Stimulated activated CD4-positive, alpha-beta T cell treated with anti-CD3 and anti-CD28 coated beads, Interleukin-4, amount 100 ng/mL, for 48 hours (primary cell): ENCODE measurements around the gene PAX3.
A peak's percentile ranks its signal among the peaks of the same experiment; 100 is the strongest.

Experiments
- DNase-seq, 2 donors: peaks; one replicate each; pipeline ENCODE4 v3.0.0-alpha.2; 2020; ENCODE audit warnings: low read depth in 2 of 2

The PAX3 gene

DNA sequence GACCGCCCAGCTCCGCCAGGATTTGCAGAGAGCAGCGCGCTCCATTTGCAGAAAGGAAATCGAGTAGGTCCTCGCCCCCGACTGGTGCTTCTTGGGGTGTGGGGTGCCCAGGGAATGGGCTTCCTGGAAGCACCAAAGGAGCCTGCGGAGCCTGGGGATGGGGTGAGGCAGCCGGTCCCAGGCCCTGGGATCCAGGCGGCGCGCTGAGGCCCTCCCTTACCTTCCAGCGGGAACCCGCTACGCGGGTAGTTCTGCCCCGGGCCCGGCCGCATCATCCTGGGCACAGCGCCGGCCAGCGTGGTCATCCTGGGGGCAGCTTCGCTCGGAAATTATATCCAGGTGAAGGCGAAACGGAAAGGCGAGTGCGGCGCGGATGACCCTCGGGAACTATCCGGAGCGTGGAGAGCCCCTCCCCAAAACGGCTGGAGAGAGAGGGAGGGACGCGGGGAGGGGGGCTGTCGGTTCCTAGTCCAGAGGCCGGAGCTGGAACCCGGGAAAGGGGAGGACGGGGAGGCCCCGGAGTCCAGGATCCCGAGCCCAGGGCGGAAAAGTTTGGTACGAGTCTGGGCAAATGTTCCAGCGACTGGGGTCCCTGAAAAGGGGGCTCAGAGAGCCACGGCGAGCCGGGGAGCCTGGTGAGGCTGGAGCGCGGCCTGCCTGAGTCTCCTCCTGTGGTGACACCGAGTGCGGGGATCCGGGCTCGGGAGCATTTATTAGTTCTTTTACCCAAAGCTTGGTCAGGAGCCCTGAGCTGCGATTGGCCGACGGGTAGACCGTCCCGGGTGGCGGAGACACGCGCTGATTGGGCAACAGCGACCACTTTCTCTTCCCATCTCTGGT is at the start of gene PAX3:
Gene PAX3, minus strand, starts transcription at position 688 of the 840 bp plus-strand sequence. Its CDS starts 383 bp downstream, at position 305.
- no peak for DNase-seq

DNA sequence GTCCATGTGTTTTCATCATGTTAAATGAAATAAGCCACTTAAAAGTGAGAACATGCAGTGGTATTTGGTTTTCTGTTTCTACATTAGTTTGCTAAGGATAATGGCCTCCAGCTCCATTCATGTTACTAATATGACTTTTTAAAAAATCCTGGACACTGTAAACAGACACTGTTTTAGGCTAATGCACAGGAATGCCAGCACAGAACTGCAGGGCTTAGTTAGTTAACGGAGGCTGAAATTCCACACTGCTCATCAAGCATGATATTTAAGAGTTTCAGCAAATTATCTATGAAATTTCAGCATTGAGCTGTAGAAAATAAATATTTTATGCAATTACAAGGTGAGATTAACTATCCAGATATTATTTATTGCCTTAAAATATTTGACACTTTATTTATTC is 42.5 kb upstream of the PAX3 start:
- no peak for DNase-seq

DNA sequence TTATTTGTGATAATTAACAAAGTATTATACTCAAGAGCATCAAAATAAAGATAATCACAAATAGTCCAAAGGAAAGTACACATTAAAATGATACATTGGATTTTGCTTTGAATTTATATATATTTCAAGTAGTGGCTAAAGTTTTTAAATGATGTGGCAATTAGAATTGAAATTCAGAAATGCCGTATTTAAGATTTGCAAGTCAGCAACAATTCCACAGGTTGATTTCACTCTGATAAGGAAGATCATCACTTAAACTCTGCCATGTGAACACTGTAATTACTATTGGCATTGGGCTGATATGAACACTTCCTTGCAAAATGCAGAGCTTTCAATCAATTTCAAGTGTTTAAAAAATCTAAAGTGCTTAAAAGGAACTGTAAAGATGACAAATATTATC is 39.6 kb upstream of the PAX3 start:
- DNase-seq: no peak

DNA sequence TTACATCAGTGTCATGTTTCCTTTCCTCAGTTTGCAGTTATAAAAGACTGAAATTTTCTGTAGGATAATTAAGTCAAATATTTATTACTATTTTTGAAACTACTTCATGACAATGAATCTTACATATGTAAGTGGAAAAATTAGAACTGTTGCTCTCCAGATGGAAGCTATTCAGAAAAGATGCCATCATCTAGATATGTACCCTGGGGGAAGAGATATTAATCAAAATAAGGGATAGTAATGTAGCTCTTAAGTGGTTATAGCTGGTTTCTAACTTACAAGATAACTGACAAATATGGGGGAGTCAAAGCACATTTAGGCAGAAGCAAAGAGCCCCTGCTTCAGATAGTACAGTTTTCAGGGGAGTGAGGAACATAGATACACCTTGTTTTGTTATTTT is 38.1 kb upstream of the PAX3 start:
- no peak for DNase-seq

DNA sequence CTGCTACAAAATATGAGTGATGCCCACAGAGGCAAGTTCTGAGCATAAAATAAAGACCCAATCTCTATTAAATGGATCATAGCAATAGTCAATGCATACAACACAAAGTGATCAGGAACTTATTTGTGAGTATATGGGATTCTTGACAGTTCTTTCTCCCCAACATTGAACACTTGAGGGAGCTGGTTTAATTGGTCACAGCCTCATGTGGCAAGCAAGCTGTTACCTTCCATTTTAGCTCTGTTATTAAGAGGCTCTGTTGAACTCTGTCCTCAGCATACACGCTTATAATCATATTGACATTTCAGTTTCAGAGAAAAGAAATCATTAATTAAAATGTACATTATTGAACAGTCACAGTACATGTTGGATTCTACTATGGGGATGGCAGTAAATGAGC is 37.6 kb upstream of the PAX3 start:
- no peak for DNase-seq

DNA sequence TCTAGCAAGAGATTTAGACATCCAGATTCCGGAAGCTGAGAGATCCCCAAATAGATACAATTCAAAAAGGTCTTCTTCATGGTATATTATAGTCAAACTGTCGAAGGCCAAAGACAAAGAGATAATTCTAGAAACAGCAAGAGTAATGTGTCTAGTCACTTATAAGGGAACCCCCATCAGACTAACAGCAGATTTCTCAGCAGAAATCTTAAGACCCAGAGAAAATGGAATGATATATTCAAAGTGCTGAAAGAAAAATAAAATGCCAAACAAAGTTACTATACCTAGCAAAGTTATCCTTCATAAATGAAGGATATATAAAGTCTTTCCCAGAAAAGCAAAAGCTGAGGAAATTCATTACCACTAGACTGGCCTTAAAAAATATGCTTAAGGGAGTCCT is 36.1 kb upstream of the PAX3 start:
- no peak for DNase-seq

DNA sequence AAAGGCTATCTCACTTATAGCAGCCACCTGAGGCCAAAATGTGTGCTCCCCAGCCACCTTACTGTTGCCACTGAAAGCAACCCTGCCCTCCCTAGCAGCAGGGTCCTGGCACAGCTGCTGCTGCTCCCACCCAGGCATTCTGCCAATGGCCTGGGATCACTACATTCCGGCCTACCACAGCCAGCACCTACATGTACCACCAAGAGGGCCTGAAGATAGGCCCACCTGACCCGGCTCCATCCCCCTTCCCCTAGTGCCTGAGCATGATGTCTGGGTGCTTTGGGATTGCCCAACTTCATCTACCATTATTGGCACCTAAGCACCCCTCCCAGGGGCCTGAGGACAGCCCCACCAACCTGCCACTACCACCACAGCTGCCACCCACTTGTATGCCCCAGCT is 34.6 kb upstream of the PAX3 start:
- no peak for DNase-seq

DNA sequence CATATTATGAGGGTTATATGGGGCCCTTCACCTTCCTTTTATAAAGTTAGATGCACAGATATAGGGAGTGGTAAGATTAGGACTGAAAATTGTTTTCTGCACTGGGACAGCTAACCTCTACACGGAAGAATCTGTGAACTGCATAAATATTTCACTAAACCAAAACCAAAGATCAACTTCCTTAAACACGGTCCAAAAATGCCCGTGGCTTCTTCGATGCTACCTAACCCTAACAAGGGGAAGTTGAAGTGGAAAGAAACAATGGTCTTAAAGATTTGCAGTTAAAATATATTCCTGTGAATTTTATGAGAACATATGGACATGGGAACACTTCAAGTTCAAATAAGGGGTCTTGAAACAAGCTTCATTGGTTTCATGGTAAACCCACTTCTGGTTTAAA is 33.3 kb upstream of the PAX3 start:
- DNase-seq: no peak

DNA sequence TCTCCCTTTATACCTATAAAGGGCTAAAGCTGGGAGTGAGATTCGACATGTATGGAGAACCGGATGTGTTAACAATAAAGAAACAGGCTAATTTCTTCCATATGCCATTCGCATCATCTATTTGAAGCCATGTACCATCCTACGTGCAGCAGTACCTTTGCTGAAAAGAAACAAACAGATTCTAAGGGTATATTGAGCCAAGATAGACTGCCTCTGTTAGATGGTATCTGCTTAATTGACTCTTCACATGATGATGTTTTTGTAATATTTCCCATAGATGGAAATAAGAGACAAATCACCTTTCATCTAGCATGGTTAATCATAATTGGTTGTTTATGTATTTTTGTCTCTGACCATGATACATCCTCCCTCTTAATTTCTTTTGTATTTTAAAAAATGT is 32.1 kb upstream of the PAX3 start:
- no peak for DNase-seq

DNA sequence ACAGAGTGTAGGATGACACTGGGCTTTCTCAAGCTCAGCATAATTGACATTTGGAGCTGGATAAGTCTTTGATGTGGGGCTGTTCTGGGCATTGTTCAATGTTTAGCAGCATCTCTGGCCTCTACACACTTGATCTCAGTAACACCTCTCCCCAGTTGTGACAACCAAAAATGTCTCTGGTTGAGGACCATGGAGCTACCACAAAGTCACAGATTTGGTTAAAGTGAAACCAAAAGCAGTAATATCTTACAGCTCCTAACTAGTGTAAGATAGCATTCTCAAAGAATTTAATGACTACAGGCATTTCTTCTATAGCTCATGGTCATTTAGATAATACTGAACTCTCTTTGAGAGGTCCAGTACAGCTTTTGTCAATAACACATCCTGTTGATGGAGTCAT is 23.4 kb upstream of the PAX3 start:
- no peak for DNase-seq

DNA sequence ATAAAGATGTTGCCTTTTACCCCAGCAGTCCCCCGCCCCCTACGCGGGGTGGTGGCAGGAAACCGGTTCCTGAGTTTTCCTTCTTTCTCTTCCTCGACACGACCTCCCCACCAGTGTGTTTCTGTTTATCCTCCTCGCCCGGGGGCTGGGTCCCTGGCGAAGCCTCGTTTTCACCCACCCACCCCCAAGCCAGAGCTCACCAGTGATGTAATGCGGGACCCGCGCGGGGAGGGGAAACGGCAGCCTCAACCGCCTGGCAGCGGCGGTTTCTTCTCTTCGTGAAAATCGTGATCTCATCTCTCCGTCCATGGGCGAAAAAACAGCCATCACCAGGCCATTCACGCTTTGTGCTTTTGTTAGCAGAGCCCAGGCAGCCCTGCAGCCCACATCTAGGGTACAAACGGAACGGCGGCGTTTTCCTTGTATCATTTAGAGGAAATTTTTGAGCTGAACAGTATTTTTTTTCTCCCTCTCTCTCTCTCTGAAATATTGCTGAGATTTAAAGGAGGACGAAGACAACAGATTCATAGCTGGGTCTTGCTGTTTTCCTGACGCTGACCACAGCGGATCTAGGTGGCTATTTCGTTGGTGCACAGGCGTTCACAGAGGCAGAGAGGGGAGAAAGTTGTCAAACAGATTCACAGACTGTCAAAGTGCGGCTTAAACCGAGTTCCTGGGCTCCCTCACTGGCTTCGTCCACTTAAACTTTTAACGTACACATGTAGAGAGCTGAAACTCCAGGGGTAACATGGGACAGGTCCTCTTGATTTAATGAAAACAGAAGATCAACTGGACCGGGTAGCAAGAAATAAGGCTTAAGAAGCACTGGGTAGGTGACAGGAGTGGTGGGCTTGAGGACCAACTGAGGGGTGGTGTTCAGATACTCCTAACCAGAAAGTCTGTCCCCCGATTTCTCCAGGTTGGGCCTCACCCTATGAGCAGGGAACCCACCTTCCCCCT is 21.9 kb upstream of the PAX3 start:
- DNase-seq: no peak

DNA sequence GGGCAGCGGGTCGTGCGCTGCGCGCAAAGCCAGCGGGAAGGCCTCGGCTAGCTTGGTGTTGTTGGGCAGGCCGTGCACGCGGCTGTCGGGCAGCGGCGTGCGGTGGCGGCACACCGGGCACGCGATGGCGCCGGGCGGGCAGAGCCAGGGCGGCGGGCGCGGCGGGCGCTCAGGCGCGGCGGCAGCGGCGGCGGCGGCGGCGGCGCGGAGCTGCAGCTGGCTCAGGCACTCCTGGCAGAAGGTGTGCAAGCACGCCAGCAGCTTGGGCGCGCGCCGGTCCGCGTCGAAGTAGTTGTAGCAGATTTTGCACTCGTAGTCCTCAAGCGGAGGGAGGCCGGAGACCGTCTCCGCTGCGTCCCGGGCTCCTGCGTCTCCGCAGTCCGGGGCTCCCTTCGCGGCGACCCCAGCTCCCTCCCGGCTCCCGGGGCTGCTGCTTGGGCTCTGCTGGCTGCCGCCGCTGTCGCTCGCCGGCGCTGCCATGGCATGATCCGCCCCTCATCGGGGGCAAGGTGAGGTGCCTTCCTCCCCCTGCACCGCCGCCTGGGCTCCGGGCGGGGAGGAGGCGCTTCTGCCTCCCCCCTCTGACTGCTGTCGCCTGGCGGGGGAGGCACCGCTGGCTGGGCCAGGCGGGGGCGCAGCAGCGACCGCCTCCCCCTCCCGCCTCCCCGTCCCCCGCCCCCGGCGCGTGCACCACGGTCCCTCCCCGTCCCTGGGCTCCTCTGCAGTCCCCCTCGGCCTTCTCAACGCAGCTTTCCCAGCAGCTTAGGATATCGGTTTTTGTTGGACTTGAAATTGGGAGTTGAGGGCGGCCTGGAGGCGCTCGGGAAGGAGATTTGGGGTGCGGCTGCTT is 21.0 kb upstream of the PAX3 start:
- DNase-seq: no peak

DNA sequence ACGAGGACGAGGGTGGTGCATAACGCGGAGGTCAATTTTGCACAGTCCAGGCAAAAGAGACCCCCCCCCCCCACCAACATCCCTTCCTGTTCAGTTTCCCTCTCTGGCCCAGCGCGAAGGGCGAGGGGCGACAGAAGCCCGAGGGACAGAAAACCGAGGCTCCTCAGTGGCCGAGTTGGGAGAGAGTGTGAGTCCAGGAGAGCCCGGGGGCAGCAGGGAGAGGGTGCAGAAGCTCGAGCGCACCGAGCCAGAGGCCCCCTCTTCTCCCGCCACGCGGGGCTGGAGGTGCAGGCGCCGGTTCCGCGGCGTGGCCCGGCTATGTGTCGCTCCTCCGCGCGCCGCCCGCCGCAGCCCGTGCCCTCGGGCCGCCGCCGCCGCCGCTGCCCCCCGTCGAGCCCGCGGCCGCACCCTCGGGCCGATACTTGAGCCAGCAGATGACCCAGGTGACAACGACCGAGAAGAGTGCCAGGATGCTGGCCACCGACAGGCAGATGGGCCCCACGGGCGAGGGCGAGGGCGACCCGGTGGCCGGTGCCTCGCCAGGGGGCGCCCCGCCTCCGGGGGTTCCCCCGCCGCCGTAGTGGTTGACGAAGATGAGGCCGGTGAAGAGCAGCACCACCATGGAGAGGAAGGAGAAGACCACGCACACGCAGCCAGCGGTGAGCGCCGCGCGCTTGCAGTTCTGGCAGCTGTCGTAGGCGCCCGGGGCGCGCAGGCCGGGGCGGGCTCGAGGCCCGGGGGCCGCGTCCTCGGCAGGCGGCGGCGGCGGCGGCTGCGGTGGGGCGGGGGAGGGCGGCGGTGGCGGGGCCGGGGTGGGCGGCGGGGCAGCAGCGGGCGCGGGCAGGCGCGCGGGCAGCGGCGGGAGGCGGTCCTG is 20.2 kb upstream of the PAX3 start:
- no peak for DNase-seq

DNA sequence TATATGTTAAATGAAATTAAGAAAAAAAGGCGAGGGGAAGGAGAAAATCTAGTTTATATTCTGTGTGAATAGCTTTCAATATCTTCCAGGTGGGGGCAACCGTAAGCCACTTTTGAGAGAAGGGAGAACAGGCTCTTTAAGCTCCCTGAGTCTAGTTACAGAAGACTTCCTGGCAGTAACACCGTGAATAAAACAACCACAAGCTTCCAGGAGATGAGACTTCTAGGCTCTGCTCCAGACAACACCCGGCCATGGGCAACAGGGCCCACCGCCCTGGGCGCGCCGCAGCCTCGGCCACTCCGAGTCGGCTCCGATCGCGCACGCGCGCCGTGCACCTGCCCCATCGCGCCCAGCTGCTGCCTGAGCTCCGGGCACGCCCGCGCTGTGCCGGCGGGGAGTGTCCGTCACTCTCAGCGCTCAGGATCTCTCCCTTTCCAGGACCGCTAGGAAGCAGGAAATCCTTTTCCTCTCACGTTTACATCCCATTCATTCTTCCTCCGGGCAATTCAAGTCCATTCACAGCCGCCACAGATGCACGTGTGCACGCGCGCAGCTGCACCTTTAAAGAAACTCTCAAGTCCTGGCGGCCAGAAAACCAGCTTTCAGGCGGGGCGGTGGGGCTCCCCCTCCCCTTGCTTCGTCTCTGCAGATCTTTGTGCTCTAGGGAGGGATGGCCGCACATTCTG is 19.4 kb upstream of the PAX3 start:
- DNase-seq: peak in 1 of 2 donors; percentile 29

DNA sequence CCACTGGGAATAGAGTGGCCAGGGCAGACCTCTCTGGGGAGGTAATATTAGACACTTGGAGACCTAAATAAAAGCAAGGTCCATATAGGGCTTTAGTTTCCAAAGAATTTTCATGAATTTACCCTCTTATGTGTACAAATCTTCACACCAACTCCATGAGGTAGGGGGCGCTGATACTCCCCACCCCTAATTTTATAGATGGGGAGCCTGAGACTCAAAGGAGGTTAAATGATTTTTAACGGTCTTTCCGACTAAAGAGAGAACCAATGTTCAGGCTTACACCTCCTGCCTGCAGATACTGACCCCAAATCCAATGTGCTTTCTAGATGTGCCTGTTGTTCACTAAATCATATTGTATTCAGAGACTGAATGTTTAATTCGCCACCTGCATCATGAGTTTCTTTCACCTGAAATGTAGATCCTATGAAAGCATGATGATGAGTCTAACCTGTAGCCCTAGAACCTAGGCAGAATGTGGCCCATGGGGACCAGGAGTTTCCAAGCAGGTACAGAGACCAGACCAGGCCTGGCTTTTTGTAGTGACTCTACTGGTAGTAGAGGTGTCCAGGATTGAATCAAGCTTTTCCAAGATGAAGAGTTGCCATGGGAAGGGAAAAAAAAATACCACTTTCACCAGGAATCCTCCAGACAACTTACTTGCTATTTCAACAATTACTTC is 16.8 kb upstream of the PAX3 start:
- no peak for DNase-seq

DNA sequence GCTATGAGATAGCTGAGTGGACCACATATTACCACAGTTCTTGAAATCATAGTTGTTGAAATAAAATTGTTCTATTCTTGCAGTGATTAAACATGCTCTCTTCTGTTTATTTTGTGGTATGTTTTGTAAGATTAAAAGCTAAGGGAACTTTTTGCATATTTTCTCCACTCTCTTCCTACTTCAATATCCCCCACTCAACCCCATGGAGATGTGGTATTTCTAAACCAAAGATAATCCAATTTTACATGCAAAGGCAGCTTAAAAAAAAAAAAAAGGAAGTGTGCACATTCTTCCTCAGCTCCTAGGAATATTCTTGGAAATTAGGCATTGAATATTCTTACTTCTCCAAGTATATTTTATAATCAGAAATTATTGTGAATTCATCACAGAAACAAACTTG is 15.0 kb upstream of the PAX3 start:
- no peak for DNase-seq

DNA sequence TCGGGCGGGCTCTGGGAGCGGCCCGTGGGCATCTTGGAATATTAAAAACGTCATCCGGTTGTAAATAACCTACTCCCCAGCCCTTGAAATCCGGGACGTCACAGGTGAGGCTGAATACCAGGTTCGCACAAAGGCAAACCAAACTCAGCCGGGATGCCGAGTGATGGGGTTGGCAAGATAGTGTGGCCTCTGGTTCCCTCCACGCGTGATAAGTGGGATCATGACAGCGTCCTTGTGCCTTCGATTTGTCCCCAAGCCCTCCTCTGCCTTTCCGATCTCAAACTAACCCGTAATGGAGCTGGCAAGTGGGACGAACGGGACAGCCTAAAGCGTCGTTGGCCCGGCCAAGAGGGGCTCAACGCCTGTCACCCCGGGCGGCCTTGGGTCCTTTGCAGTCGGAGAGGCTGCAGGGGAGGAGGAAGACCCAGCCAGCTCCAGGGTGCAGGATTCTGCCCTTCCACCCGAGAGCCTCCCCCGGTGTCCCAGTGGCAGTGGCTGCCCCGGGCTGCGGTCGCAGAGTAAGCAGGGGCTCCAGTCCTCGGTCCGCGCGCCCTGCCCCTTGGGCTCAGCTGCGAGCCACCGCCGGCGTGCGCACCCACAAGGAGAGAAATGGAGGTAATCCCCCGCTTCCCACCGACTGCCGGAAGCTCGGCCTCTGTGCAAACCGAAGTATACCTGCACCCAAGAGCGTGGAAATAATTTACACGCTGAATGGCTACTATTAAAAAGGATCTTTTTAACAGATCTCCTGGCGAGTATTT is 13.4 kb upstream of the PAX3 start:
- no peak for DNase-seq

DNA sequence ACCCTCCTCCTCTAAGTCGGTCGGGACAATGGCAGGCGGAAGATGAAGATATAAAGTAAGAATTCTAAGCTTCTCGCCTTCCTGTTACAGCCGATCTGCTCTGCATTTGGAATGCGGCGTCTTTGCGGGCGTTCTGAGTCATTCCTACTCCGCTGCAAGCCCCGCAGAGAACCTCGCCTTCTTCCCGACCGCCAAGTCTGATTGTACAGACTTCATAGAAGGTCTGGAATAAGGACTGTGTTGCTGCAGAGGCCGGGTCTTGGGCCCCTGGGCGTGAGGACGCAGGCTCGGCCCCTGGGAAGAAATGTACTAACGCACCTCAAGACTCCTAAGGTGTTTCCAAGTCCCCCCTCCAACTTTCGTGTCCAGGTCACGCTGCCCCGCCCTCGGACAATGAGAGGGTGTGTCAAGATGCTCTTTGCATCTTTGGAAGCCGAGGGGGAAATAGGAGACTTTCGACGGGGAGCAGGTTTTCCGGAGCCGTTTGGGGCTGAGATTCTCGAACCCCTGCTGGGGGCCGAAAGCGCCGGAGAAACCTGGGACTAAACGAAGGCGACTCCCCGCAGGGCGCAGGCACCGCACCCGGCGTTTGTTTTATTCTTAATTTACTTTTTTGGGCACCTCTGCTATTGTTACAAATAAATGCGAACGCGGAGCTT is 12.7 kb upstream of the PAX3 start:
- DNase-seq: no peak
